Neutrophil (primary cell): ENCODE data around the gene OR4D9.

Experiments used
- H3K27ac ChIP-seq: fragments of 200-600 bp; sonication (generic); 2 replicates; pipeline ENCODE4 v1.5.1; 2016; ENCODE audit warnings: mild to moderate bottlenecking, moderate library complexity
- H3K27me3 ChIP-seq: fragments of 200-600 bp; sonication (generic); 2 replicates; pipeline ENCODE4 v1.6.0; 2016; ENCODE audit warnings: mild to moderate bottlenecking
- H3K36me3 ChIP-seq: fragments of 200-600 bp; sonication (generic); 2 replicates; pipeline ENCODE4 v1.5.1; 2017
- H3K4me1 ChIP-seq, 2 experiments: fragments of 200-600 bp in 1 of 2; sonication (generic) in 1 of 2; 1 replicate in 1 of 2; 2 replicates in 1 of 2; pipeline versions ENCODE4 v1.5.1 to v1.6.1; 2013 to 2016; ENCODE audit warnings: low read depth in 1 of 2, low read length in 1 of 2, mild to moderate bottlenecking in 1 of 2, moderate library complexity in 1 of 2; ENCODE audit not compliant: control insufficient read depth in 1 of 2, insufficient read depth in 1 of 2
- H3K4me3 ChIP-seq, 2 experiments: fragments of 200-600 bp in 1 of 2; sonication (generic) in 1 of 2; 1 replicate in 1 of 2; 2 replicates in 1 of 2; pipeline ENCODE4 v1.5.1; 2013 to 2016; ENCODE audit warnings: low read depth in 1 of 2, low read length in 1 of 2, mild to moderate bottlenecking in 1 of 2, moderate library complexity in 1 of 2
- H3K9me3 ChIP-seq: fragments of 200-600 bp; sonication (generic); 2 replicates; pipeline ENCODE4 v1.5.1; 2016
- TF ChIP-seq, protein P1 (sequence below): fragments of 200-600 bp; sonication (generic); IDR thresholded peaks from 2 replicates; pipeline ENCODE4 v1.5.1; 2016; ENCODE audit warnings: antibody characterized with exemption

OR4D9 gene

DNA sequence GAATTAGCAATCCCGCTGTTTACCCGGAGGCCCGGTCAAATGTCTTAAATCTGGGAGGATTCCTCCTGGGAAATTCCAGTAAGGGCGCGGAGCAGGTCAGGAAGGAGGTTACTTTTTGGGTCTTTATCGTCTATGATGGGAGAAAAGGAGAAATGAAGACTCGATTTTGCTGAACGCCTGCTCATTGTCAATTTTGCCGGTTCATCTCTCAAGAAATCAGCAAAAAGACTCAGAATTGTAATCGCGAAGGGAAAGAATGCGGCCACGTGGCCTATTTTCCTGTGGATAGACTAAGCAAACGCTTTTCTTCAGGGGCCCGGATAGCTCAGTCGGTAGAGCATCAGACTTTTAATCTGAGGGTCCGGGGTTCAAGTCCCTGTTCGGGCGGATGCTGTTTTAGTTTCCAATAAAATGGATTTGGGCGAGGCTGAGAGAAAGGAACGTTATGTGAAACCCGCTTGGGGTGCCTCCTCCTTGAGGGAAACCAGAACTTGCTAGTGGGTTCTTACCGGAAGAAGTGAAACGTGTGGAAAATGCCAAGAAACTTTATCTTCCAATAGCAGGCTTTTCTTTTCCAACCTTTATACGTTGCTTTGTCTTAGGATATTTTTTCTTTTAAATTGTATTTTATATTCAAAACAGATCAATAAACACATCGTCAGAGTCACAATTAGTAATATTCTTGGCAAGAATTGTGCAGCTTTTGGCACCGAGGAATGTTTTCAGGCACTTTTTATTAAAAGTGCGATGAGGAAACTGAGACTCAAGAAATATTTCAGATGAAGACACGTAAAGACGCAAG is 45.0 kb downstream of the OR4D9 start:
- Histone ChIP-seq H3K4me1 (peaks cover 45 to 48% of the 10 kb centered on the region in 2 experiments), H3K9me3 (no peaks in the 10 kb centered on the region), H3K27ac (no peak overlapping the region), H3K27me3 (peaks cover 94% of the 10 kb centered on the region), H3K36me3 (no peaks in the 10 kb centered on the region), H3K4me3 (peak overlapping the region in 1 of 2 experiments; percentile 7)
- TF ChIP-seq, protein P1, sequence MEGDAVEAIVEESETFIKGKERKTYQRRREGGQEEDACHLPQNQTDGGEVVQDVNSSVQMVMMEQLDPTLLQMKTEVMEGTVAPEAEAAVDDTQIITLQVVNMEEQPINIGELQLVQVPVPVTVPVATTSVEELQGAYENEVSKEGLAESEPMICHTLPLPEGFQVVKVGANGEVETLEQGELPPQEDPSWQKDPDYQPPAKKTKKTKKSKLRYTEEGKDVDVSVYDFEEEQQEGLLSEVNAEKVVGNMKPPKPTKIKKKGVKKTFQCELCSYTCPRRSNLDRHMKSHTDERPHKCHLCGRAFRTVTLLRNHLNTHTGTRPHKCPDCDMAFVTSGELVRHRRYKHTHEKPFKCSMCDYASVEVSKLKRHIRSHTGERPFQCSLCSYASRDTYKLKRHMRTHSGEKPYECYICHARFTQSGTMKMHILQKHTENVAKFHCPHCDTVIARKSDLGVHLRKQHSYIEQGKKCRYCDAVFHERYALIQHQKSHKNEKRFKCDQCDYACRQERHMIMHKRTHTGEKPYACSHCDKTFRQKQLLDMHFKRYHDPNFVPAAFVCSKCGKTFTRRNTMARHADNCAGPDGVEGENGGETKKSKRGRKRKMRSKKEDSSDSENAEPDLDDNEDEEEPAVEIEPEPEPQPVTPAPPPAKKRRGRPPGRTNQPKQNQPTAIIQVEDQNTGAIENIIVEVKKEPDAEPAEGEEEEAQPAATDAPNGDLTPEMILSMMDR: no peak

DNA sequence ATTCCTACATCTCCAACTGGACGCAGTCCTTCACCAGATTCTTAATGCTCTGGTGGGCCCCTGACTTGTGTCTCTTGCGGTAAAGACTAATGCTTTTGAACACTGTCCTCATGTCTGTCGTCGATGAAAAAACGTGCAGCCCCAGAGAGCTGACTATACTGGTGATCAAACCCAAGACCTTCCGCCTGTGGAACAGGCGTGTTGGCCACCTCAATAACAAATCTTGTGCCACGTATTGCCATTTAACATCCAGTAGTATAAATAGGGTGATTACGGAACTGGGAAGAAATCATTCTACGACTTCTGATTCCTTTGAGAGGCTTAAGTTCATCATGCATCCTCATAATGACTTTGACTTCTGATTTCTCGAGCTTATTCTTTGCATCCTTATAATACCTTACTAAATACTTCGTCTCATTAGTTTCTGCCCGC is 45.6 kb downstream of the OR4D9 start:
- H3K4me1 ChIP-seq: peaks cover 42 to 48% of the 10 kb centered on the region in 2 experiments
- peaks cover 88% of the 10 kb centered on the region for H3K27me3 ChIP-seq
- H3K27ac ChIP-seq: no peak overlapping the region
- TF ChIP-seq, protein P1: no peak
- H3K9me3 ChIP-seq: no peaks in the 10 kb centered on the region
- H3K36me3 ChIP-seq: no peaks in the 10 kb centered on the region
- H3K4me3 ChIP-seq: peak overlapping the region in 1 of 2 experiments; percentile 7

DNA sequence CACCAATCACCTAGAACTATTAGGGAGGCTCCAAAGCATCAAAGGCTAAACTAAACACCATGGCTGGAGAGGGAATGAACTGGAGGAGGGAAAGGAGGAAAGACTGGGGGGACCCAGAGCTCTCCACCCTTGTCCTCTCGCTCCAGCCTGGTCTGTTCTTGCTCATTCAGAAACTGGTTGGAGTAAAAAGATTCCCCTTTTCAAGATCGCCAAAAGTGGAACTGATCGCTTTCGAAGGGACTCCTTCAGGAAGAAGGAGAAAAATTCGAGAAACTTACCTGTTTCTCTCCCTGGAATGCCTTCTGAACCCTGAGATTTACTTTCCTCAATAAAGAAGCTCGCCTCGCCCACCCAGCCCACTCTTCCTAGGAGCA is 46.9 kb downstream of the OR4D9 start:
- TF ChIP-seq, protein P1: no peak
- H3K27ac ChIP-seq: no peak overlapping the region
- H3K4me1 ChIP-seq: peaks cover 42 to 47% of the 10 kb centered on the region in 2 experiments
- no peaks in the 10 kb centered on the region for H3K9me3 ChIP-seq
- H3K36me3 ChIP-seq: no peaks in the 10 kb centered on the region
- H3K27me3 ChIP-seq: peaks cover 75% of the 10 kb centered on the region
- no peak overlapping the region for H3K4me3 ChIP-seq

DNA sequence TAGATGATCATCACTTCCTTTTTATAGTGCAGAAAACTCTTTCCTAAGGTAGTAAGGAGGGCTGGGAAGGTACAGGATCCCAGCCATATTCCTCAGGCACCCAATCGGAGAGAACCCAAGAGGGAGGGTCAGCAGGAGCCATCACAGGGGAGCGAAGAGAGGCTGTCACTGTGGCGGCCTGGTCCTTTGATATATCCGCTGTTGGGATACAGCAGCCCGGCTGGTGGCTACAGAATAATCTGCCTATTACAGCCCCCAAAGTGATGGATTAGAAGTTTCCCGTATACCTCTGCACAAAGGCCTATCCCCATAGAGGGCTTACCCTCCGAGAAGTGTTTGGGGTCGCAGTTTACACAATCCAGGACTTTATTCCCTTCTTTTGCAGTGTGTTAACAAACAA is 48.5 kb downstream of the OR4D9 start:
- H3K4me3 ChIP-seq: peak overlapping the region; percentile 70 to 84
- H3K36me3 ChIP-seq: no peaks in the 10 kb centered on the region
- peaks cover 42 to 47% of the 10 kb centered on the region in 2 experiments for H3K4me1 ChIP-seq
- H3K9me3 ChIP-seq: no peaks in the 10 kb centered on the region
- H3K27me3 ChIP-seq: peaks cover 58% of the 10 kb centered on the region
- TF ChIP-seq, protein P1: no peak
- H3K27ac ChIP-seq: no peak overlapping the region

- Histone ChIP-seq H3K9me3 (no peaks in the 10 kb centered on the region), H3K27ac (peak overlapping the region; percentile 37), H3K27me3 (peaks cover 54% of the 10 kb centered on the region), H3K4me3 (peak overlapping the region; percentile 70 to 84), H3K4me1 (peaks cover 44 to 49% of the 10 kb centered on the region in 2 experiments), H3K36me3 (no peaks in the 10 kb centered on the region)
- TF ChIP-seq, protein P1: no peak
Observed at GRCh38 chr11:59560290-59560701, 49.0 kb downstream of the OR4D9 start.
